HL-60 (cell line): ENCODE data around the gene KRTAP1-5.

Source experiments
- DNase-seq, 2 experiments: peaks; one replicate each; pipeline ENCODE4 v3.0.0-alpha.2; 2010 to 2020; ENCODE audit warnings: low read depth in 1 of 2, low spot score in 1 of 2
- H3K27ac ChIP-seq: fragments of 250-450 bp; sonication (Bioruptor Pico); replicated peaks from 2 replicates; pipeline ENCODE4 v1.5.1; 2020; ENCODE audit warnings: mild to moderate bottlenecking, moderate library complexity
- H3K27me3 ChIP-seq: fragments of 250-450 bp; sonication (Bioruptor Pico); 2 replicates; pipeline ENCODE4 v1.5.1; 2021; ENCODE audit warnings: mild to moderate bottlenecking, moderate library complexity; ENCODE audit not compliant: insufficient read depth, poor library complexity, severe bottlenecking
- H3K4me3 ChIP-seq: replicated peaks from 2 replicates; pipeline ENCODE4 v1.5.1; 2011; ENCODE audit warnings: mild to moderate bottlenecking, control low read depth, low read length; ENCODE audit not compliant: insufficient read depth
- CTCF ChIP-seq: IDR thresholded peaks from one replicate; pipeline ENCODE4 v1.5.1; 2011; ENCODE audit warnings: low read length, control low read depth, inconsistent platforms; ENCODE audit not compliant: insufficient read depth
- GABPA ChIP-seq: IDR thresholded peaks from 2 replicates; pipeline ENCODE4 v1.6.1; 2012; ENCODE audit warnings: low read depth
- POLR2AphosphoS5 ChIP-seq: IDR thresholded peaks from 2 replicates; pipeline ENCODE4 v1.6.1; 2012; ENCODE audit warnings: low read depth
- REST ChIP-seq: IDR thresholded peaks from 2 replicates; pipeline ENCODE4 v1.6.1; 2012; ENCODE audit warnings: low read depth; ENCODE audit not compliant: insufficient replicate concordance
- SPI1 ChIP-seq: IDR thresholded peaks from 2 replicates; pipeline ENCODE4 v1.6.1; 2012; ENCODE audit warnings: low read depth, mild to moderate bottlenecking, borderline replicate concordance

The KRTAP1-5 gene

GRCh38 chr17:41015454-41015853 is 11.6 kb downstream of the KRTAP1-5 start:
- TF ChIP-seq SPI1 (no peak), CTCF (no peak), GABPA (no peak), POLR2AphosphoS5 (no peak), REST (no peak)

GRCh38 chr17:41013606-41014005 is 13.4 kb downstream of the KRTAP1-5 start:
- TF ChIP-seq CTCF = no peak
- no peak for TF ChIP-seq POLR2AphosphoS5
- H3K27me3 ChIP-seq = no peaks in the 10 kb centered on the region
- DNase-seq = no peak
- no peak overlapping the region for H3K27ac ChIP-seq
- H3K4me3 ChIP-seq = no peak overlapping the region

More at GRCh38 chr17:41015454-41015853, 11.6 kb downstream of the KRTAP1-5 start:
- no peak overlapping the region for H3K27ac ChIP-seq
- H3K4me3 ChIP-seq = no peak overlapping the region
- DNase-seq = no peak
- no peaks in the 10 kb centered on the region for H3K27me3 ChIP-seq

- TF ChIP-seq CTCF = no peak
- no peak for TF ChIP-seq GABPA
- no peak for TF ChIP-seq POLR2AphosphoS5
- no peak for TF ChIP-seq REST
- no peak for TF ChIP-seq SPI1
- no peak for DNase-seq
- H3K4me3 ChIP-seq = no peak overlapping the region
Observed at GRCh38 chr17:41013181-41013580, 13.8 kb downstream of the KRTAP1-5 start.

GRCh38 chr17:41012326-41013120 is 14.5 kb downstream of the KRTAP1-5 start:
- TF ChIP-seq POLR2AphosphoS5 (no peak), SPI1 (no peak), GABPA (no peak), REST (no peak), CTCF (no peak)
- Histone ChIP-seq H3K27ac (no peak overlapping the region), H3K4me3 (no peak overlapping the region), H3K27me3 (peaks cover 2% of the 10 kb centered on the region)
- no peak for DNase-seq

More at GRCh38 chr17:41013181-41013580, 13.8 kb downstream of the KRTAP1-5 start:
- no peak overlapping the region for H3K27ac ChIP-seq
- H3K27me3 ChIP-seq = no peaks in the 10 kb centered on the region
